ENCODE measurements around the gene CTRL.

GRCh38 chr16:67927131-67927941 is 4.3 kb downstream of the CTRL start:
- TF ChIP-seq FOXA1 (IDR thresholded peaks at IDR 0.05) (no peak), NFRKB (IDR thresholded peaks at IDR 0.05) (no peak), BHLHE40 (IDR thresholded peaks at IDR 0.05; ENCODE audit: borderline replicate concordance) (no peak), TARDBP (IDR thresholded peaks at IDR 0.05) (no peak)

Data from HEK293T (cell line).